Hematopoietic multipotent progenitor cell treated with erythropoietin and hydrocortisone succinate and interleukin-3 and kit ligand, for 17 days (in vitro differentiated cells): ENCODE results near the gene ITLN2.
"Not testable (repeated sequence)": the region's sequence is repeated elsewhere in the genome, so short reads cannot be mapped to it uniquely, and the experiment has no call there.

ENCODE experiments used
- DNase-seq: peaks from one replicate; pipeline ENCODE4 v3.0.0-alpha.2; 2015; ENCODE audit warnings: low spot score

ITLN2 gene

GRCh38 chr1:160952129-160952510 is 2.5 kb downstream of the ITLN2 start:
- DNase-seq = no peak

GRCh38 chr1:160951443-160952128 is 3.0 kb downstream of the ITLN2 start:
- peak; percentile 81 for DNase-seq

DNA sequence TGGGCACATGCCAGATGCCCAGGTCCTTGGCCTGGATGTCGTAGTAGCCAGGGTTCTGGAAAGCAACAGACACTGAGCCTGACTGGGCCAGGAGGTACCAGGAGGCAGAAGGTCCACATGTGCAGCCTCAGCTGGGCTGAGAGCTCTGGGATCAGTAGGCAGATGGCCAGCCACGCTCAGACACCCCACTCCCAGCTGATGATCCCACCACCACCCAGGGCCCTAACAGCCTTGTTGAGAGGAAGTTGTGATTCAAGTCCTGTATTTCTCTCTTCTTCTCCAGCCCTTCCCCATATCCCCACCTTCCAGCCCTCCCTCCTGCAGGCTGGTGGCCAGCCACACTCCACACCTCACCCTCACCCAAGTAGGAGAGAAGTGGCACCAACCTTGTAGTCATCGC is 4.0 kb downstream of the ITLN2 start:
- no peak for DNase-seq

- DNase-seq = no peak
Measured at GRCh38 chr1:160949881-160950280, 4.7 kb downstream of the ITLN2 start.

DNA sequence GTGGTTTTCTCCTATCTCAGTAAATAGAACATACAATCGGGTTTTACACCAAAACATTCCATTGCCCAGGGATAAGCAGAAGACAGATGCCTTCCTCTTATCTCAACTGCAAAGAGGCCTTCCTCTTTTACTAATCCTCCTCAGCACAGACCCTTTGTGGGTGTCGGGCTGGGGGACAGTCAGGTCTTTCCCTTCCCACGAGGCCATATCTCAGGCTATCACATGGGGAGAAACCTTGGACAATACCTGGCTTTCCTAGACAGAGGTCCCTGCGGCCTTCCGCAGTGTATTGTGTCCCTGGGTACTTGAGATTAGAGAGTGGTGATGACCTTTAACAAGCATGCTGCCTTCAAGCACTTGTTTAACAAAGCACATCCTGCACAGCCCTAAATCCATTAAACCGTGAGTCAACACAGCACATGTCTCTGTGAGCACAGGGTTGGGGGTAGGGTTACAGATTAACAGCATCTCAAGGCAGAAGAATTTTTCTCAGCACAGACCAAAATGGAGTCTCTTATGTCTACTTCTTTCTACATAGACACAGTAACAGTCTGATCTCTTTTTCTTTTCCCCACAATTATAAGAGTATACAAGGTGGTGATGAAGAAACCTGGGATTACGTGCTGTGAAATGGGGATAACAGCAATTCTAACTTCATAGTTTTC is 5.3 kb downstream of the ITLN2 start:
- DNase-seq = not testable (repeated sequence)

DNA sequence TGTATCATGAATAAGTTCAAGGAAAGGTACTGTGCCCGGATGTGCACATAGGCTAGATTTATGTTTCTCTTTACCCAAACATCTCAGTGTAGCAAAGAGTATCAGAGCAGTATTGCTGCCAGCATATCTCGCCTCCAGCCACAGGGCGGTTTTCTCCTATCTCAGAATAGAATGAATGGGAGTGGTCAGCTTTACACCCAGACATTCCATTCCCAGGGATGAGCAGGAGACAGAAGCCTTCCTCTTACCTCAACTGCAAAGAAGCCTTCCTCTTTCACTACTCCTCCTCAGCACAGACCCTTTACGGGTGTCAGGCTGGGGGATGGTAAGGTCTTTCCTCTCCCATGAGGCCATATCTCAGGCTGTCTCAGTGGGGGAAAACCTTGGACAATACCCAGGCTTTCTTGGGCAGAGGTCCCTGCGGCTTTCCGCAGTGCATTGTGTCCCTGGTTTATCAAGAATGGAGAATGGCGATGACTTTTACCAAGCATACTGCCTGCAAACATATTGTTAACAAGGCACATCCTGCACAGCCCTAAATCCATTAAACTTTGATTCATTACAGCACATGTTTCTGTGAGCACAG is 7.3 kb downstream of the ITLN2 start:
- DNase-seq = not testable (repeated sequence)

DNA sequence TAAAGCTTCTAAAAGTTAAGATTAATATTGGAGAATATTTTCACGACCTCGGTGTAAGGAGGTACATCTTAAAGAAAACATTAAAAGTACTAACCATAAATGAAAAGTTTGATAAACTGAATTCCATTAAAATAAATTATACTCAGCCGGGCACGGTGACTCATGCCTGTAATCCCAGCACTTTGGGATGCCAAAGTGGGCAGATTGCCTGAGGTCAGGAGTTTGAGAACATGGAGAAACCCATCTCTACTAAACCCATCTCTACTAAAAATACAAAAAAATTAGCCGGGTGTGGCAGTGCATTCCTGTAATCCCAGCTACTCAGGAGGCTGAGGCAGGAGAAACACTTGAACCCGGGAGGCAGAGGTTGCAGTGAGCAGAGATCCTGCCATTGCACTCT is 8.7 kb downstream of the ITLN2 start:
- DNase-seq = not testable (repeated sequence)

- peak; percentile 47 for DNase-seq
Measured at GRCh38 chr1:160945079-160945478, 9.5 kb downstream of the ITLN2 start.

DNA sequence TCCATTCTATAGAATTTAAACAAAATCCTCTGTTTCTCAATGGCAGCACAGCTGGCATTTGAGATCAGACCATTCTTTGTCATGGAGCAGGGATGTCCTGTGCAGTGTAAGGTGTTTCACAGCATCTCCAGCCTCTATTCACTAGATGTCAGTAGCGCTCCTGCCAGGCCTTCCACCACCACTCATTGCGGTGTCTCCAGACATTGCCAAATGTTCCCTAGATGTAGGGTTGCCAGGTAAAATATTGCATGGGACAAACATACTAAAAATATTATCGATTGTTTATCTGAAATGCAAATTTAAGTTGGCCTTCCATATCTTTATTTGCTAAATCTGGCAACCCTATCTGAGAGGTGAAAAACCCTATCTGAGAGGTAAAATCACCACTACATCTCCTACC is 11.7 kb downstream of the ITLN2 start:
- DNase-seq = peak; percentile 42

GRCh38 chr1:160936666-160937065 is 17.9 kb downstream of the ITLN2 start:
- not testable (repeated sequence) for DNase-seq

DNA sequence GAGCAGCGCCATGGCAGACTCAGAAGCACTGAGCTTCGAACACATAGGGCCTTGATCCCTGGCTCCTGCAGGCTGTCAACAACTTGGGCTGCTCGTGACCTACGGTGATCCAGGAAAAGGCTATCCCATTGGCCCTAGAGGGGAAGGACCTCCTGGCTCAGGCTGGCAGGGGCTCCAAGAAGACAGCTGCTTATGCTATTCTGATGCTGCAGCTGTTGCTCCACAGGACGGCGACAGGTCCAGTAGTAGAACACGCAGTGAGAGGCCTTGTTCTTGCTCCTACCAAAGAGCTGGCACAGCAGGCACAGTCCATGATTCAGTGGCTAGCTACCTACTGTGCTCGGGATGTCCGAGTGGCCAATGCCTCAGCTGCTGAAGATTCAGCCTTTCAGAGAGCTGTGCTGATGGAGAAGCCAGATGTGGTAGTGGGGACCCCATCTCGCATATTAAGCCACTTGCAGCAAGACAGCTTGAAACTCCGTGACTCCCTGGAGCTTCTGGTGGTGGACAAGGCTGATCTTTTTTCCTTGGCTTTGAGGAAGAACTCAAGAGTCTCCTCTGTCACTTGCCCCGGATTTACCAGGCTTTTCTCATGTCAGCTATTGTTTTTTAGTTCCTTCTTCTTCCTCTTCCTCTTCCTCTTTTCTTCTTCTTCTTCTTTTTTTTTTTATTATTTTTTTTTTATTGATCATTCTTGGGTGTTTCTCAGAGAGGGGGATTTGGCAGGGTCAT is 18.9 kb downstream of the ITLN2 start:
- no peak for DNase-seq

GRCh38 chr1:160933305-160933704 is 21.3 kb downstream of the ITLN2 start:
- DNase-seq = not testable (repeated sequence)

DNA sequence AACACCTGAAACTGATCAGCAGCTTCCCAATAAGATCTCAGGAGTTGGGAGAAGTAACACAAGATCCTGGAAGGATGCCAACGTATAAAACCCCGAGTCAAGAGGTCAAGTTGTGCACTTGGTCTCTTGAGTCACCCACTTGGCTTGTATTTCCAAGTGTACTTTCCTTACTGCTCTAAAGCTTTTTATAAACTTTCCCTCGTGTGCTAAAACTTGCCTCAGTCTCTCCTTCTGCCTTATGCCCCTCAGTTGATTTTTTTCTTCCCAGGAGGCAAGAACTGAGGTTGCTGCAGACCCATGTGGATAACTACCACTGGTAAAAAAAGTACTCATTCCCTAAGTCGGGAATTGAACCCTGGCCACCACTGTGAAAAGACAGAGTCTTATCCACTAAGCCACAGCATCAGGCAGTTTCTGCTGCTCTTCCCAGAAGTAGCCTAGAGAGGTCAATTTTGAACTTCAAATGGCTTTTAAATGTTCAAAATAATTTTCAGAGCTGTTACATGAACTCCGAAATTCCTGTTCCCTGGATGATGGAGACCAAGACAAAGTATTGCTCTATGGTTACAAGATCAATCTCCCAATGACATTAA is 28.9 kb downstream of the ITLN2 start:
- DNase-seq = no peak

GRCh38 chr1:160924791-160925651 is 29.6 kb downstream of the ITLN2 start:
- no peak for DNase-seq

DNA sequence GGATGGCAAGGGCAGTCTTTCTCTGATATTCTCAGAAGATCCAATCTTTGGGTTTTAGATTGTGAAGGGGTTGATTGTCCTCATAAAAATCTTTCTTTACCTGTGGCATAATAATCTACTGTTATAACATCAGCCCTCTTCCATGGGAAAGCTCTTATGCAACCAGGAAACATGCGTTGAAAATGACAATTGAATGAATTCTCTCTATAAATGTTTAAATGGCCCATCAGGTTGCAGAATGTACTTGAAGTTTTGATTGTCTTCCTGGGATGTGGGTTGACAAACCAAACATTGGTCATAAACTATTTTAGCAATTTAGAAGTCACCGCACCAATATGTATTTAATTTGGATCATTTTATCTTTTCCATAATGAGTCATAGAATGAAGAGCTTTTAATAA is 37.9 kb downstream of the ITLN2 start:
- no peak for DNase-seq

GRCh38 chr1:160913229-160913628 is 41.4 kb downstream of the ITLN2 start:
- not testable (repeated sequence) for DNase-seq

DNA sequence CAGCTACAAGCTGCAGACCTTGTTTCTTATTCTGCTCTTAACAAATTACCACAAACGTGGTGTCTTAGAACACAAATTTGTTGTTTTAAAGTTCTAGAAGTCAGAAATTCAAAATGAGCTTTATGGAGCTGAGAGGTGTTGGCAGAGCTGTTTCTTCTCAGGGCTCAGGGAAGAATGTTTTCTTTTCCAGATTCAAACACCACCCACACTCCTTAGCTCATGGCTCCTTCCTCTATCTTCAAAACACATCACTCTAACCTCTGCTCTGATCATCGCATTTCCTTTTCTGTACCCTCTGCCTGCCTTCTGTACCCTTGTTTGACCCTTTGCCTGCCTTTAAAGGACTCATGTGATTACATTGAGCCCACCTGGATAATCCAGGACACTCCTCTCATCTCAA is 42.7 kb downstream of the ITLN2 start:
- DNase-seq = no peak

- peak; percentile 23 for DNase-seq
Measured at GRCh38 chr1:160911441-160911840, 43.2 kb downstream of the ITLN2 start.

GRCh38 chr1:160910170-160910750 is 44.3 kb downstream of the ITLN2 start:
- DNase-seq = no peak

- peak; percentile 74 for DNase-seq
Measured at GRCh38 chr1:160907976-160908375, 46.6 kb downstream of the ITLN2 start.

DNA sequence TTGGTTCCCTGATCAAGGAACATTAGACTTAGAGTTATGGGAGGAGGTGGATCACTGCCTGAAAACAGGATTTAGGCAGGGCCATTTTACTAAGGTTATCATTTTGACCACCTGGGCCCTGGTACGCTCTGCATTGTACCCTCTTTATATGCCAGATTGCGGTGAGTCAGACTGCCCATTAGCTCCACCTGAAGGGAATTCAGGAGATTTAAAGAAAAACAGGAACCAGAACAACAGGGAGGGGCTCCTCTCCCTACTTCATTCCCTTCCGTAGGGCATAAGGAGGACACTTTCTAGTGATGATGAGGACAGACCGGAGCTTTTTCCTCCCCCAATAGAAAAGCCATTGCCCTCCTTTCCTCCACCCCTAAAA is 49.0 kb downstream of the ITLN2 start:
- DNase-seq = no peak
